GM12874 (cell line): Measurements from ENCODE around the gene RFX2.

Experiments
- CTCF ChIP-seq: IDR thresholded peaks from 2 replicates; pipeline ENCODE4 v1.5.1; 2011; ENCODE audit warnings: low read depth, mild to moderate bottlenecking, control low read depth, low read length, moderate library complexity; ENCODE audit not compliant: insufficient read depth

RFX2 gene

GRCh38 chr19:6110360-6110977 is at the start of gene RFX2:
Gene RFX2, minus strand, starts transcription at chr19:6110500. Its CDS starts 63,004 bp downstream, at chr19:6047496.
- TF ChIP-seq CTCF, result no peak

GRCh38 chr19:6156033-6156432 is 45.7 kb upstream of the RFX2 start:
- no peak for TF ChIP-seq CTCF

- TF ChIP-seq CTCF, result no peak
Measured at GRCh38 chr19:6150289-6150688, 40.0 kb upstream of the RFX2 start.

- TF ChIP-seq CTCF, result no peak
Measured at GRCh38 chr19:6141217-6141616, 30.9 kb upstream of the RFX2 start.

- TF ChIP-seq CTCF, result no peak
Measured at GRCh38 chr19:6138511-6138910, 28.2 kb upstream of the RFX2 start.

GRCh38 chr19:6138066-6138465 is 27.8 kb upstream of the RFX2 start:
- no peak for TF ChIP-seq CTCF

- TF ChIP-seq CTCF, result no peak
Measured at GRCh38 chr19:6133231-6133630, 22.9 kb upstream of the RFX2 start.

GRCh38 chr19:6132482-6132881 is 22.2 kb upstream of the RFX2 start:
- no peak for TF ChIP-seq CTCF
